ENCODE results near the gene BCLAF1. TPM values are rescaled to one million over a fixed set of nuclear protein-coding genes. Genes with fewer than 3 reads are reported as not detected.

The BCLAF1 gene
- polyA plus RNA-seq, 1 donor (not counting 4 experiments of a cell fraction or from before 2014, with no cell fraction given), result 80.3 TPM

DNA sequence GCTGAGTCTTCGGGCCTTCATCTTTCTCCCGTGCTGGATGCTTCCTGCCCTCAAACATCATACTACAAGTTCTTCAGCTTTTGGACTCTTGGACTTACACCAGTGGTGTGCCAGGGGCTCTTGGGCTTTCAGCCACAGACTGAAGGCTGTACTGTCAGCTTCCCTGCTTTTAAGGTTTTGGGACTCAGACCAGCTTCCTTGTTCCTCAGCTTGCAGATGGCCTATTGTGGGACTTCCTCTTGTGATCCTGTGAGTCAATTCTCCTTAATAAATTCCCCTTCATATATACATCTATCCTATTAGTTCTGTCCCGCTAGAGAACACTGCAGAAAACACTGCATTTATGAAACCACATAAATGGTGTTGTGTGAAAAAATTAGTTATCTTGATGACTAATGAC lies 13.9 kb upstream of the BCLAF1 start:
- Histone ChIP-seq H3K27ac (ENCODE audit: control insufficient read depth, insufficient read depth, low read length) (no peak overlapping the region), H3K9ac (ENCODE audit: control insufficient read depth, extremely low read depth, insufficient read depth, low read length) (no peak overlapping the region)
- FAIRE-seq, result no peak

DNA sequence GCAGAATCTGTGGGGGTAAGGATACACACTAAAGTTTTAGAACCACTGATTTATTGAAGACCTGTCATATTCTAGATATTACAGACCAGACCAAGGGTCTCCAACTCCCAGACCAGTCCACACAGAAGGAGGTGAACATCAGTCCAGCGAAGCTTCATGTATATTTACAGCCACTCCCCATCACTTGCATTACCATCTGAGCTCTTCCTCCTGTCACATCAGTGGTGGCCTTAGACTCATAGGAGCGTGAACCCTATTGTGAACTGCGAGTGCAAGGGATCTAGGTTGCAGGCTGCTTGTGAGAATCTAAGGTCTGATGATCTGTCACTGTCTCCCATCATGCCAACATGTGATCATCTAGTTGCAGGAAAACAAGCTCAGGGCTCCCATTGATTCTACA lies 5.0 kb upstream of the BCLAF1 start:
- TF ChIP-seq, protein P1, sequence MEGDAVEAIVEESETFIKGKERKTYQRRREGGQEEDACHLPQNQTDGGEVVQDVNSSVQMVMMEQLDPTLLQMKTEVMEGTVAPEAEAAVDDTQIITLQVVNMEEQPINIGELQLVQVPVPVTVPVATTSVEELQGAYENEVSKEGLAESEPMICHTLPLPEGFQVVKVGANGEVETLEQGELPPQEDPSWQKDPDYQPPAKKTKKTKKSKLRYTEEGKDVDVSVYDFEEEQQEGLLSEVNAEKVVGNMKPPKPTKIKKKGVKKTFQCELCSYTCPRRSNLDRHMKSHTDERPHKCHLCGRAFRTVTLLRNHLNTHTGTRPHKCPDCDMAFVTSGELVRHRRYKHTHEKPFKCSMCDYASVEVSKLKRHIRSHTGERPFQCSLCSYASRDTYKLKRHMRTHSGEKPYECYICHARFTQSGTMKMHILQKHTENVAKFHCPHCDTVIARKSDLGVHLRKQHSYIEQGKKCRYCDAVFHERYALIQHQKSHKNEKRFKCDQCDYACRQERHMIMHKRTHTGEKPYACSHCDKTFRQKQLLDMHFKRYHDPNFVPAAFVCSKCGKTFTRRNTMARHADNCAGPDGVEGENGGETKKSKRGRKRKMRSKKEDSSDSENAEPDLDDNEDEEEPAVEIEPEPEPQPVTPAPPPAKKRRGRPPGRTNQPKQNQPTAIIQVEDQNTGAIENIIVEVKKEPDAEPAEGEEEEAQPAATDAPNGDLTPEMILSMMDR (optimal IDR thresholded peaks at IDR 0.05 in 1 of 3, IDR thresholded peaks at IDR 0.05 in 1 of 3, conservative IDR thresholded peaks at IDR 0.05 in 1 of 3; ENCODE audit: extremely low read depth in 1 of 3, insufficient read depth in 2 of 3, low read length in 3 of 3), result no peak
- no peak for TF ChIP-seq EZH2 (IDR thresholded peaks at IDR 0.05; ENCODE audit: low read length)
- H3K79me2 ChIP-seq (ENCODE audit: control insufficient read depth, insufficient read depth, low read length), result no peaks in the 10 kb centered on the region
- H4K20me1 ChIP-seq (ENCODE audit: control insufficient read depth, extremely low read depth, insufficient read depth, low read length), result no peaks in the 10 kb centered on the region
- no peak for DNase-seq (ENCODE audit: low read depth, low spot score)
- no peaks in the 10 kb centered on the region for H3K36me3 ChIP-seq (ENCODE audit: control insufficient read depth in 2 of 2, extremely low read depth in 1 of 2, insufficient read depth in 2 of 2, low read length in 2 of 2)
- H3K4me2 ChIP-seq (ENCODE audit: control insufficient read depth, extremely low read depth, insufficient read depth, low read depth, low read length), result no peak overlapping the region
- no peak overlapping the region for H3K27ac ChIP-seq (ENCODE audit: control insufficient read depth, insufficient read depth, low read length)
- H3K9me1 ChIP-seq (ENCODE audit: control insufficient read depth, extremely low read depth, insufficient read depth, low read length), result no peaks in the 10 kb centered on the region
- dilution Hi-C loops (cut with MboI; ENCODE audit: extremely low pct_ligation_motif_present, low sequenced_read_pairs), result no loop called here
- H3K9me3 ChIP-seq (ENCODE audit: control insufficient read depth, low read depth, low read length), result no peaks in the 10 kb centered on the region
- H3K4me1 ChIP-seq (ENCODE audit: control insufficient read depth, extremely low read depth, insufficient read depth, low read length), result peaks cover 7% of the 10 kb centered on the region
- H2AFZ ChIP-seq (ENCODE audit: control insufficient read depth, low read length), result no peak overlapping the region
- FAIRE-seq, result no peak
- no peak overlapping the region for H3K4me3 ChIP-seq (ENCODE audit: control insufficient read depth in 2 of 3, extremely low read depth in 1 of 3, insufficient read depth in 2 of 3, low read depth in 1 of 3, low read length in 3 of 3)
- no peak overlapping the region for H3K9ac ChIP-seq (ENCODE audit: control insufficient read depth, extremely low read depth, insufficient read depth, low read length)
- H3K27me3 ChIP-seq (ENCODE audit: control insufficient read depth, extremely low read depth, insufficient read depth, low read length), result no peaks in the 10 kb centered on the region

More for the DNA sequence above, 13.9 kb upstream of the BCLAF1 start:
- no peaks in the 10 kb centered on the region for H3K36me3 ChIP-seq (ENCODE audit: control insufficient read depth in 2 of 2, extremely low read depth in 1 of 2, insufficient read depth in 2 of 2, low read length in 2 of 2)
- no peak for DNase-seq (ENCODE audit: low read depth, low spot score)
- H3K9me3 ChIP-seq (ENCODE audit: control insufficient read depth, low read depth, low read length), result no peaks in the 10 kb centered on the region
- no peaks in the 10 kb centered on the region for H3K27me3 ChIP-seq (ENCODE audit: control insufficient read depth, extremely low read depth, insufficient read depth, low read length)
- H4K20me1 ChIP-seq (ENCODE audit: control insufficient read depth, extremely low read depth, insufficient read depth, low read length), result no peaks in the 10 kb centered on the region
- no peak overlapping the region for H3K4me3 ChIP-seq (ENCODE audit: control insufficient read depth in 2 of 3, extremely low read depth in 1 of 3, insufficient read depth in 2 of 3, low read depth in 1 of 3, low read length in 3 of 3)
- H2AFZ ChIP-seq (ENCODE audit: control insufficient read depth, low read length), result no peak overlapping the region
- no peak for TF ChIP-seq EZH2 (IDR thresholded peaks at IDR 0.05; ENCODE audit: low read length)
- TF ChIP-seq, protein P1 (optimal IDR thresholded peaks at IDR 0.05 in 1 of 3, IDR thresholded peaks at IDR 0.05 in 1 of 3, conservative IDR thresholded peaks at IDR 0.05 in 1 of 3; ENCODE audit: extremely low read depth in 1 of 3, insufficient read depth in 2 of 3, low read length in 3 of 3), result no peak
- no peaks in the 10 kb centered on the region for H3K79me2 ChIP-seq (ENCODE audit: control insufficient read depth, insufficient read depth, low read length)
- H3K4me1 ChIP-seq (ENCODE audit: control insufficient read depth, extremely low read depth, insufficient read depth, low read length), result peaks cover 7% of the 10 kb centered on the region
- no peaks in the 10 kb centered on the region for H3K9me1 ChIP-seq (ENCODE audit: control insufficient read depth, extremely low read depth, insufficient read depth, low read length)
- dilution Hi-C loops (cut with MboI; ENCODE audit: extremely low pct_ligation_motif_present, low sequenced_read_pairs), result no loop called here
- no peak overlapping the region for H3K4me2 ChIP-seq (ENCODE audit: control insufficient read depth, extremely low read depth, insufficient read depth, low read depth, low read length)

All from keratinocyte (primary cell).